Ramos (cell line): ENCODE measurements around the gene PAOX.
"Not testable (repeated sequence)": the region's sequence is repeated elsewhere in the genome, so short reads cannot be mapped to it uniquely, and the experiment has no call there.

ENCODE experiments used
- in situ Hi-C: fragments of 300-500 bp; cut with MboI; formaldehyde crosslinking; loops from one replicate; pipeline ENCODE4 v1.14.3; 2022; ENCODE audit warnings: low sequenced_read_pairs; ENCODE audit not compliant: unreplicated experiment

The PAOX gene

GRCh38 chr10:133422807-133423771 lies 44.0 kb downstream of the PAOX start:
- in situ Hi-C loops: no loop called here

- in situ Hi-C loops: not testable (repeated sequence)
Observed at GRCh38 chr10:133424102-133424501, 45.0 kb downstream of the PAOX start.

- in situ Hi-C loops: not testable (repeated sequence)
Observed at GRCh38 chr10:133424601-133425000, 45.5 kb downstream of the PAOX start, which contains the start of gene SPRN. Gene SPRN (minus strand): TSS chr10:133424625. CDS start chr10:133423681, 944 bp downstream.

- in situ Hi-C loops: not testable (repeated sequence)
Observed at GRCh38 chr10:133429571-133429970, 50.5 kb downstream of the PAOX start.

GRCh38 chr10:133431888-133432613 lies 53.0 kb downstream of the PAOX start:
- in situ Hi-C loops: loop anchor here (10.0 kb wide), 1 partner anchor 123 kb away; no protein-coding TSS in a partner anchor

GRCh38 chr10:133432789-133433188 lies 53.7 kb downstream of the PAOX start:
- in situ Hi-C loops: loop anchor here (10.0 kb wide), 1 partner anchor 122 kb away; no protein-coding TSS in a partner anchor

- in situ Hi-C loops: loop anchor here (10.0 kb wide), 1 partner anchor 116 kb away; no protein-coding TSS in a partner anchor
Observed at GRCh38 chr10:133438711-133439273, 59.7 kb downstream of the PAOX start.

- in situ Hi-C loops: loop anchor here (10.0 kb wide), 1 partner anchor 115 kb away; no protein-coding TSS in a partner anchor
Observed at GRCh38 chr10:133439517-133440461, 60.7 kb downstream of the PAOX start.

- in situ Hi-C loops: no loop called here
Observed at GRCh38 chr10:133440633-133441285, 61.7 kb downstream of the PAOX start.
